ENCODE results near the gene DGKH. TPM values are rescaled to one million over a fixed set of nuclear protein-coding genes. Genes with fewer than 3 reads are reported as not detected.
"Not testable (repeated sequence)": the region's sequence is repeated elsewhere in the genome, so short reads cannot be mapped to it uniquely, and the experiment has no call there.

The DGKH gene
- total RNA-seq, 1 donor from 2014 or later: 15.9 TPM

- intact Hi-C loops (cut with micrococcal nuclease): loop anchor here (1.0 to 10.0 kb wide), 4 partner anchors 80 to 726 kb away; partner anchors contain the start of genes NAA16 and VWA8
Measured at GRCh38 chr13:42041011-42041683, 7.3 kb upstream of the DGKH start.

GRCh38 chr13:42041684-42042035, 6.8 kb upstream of the DGKH start:
- intact Hi-C loops (cut with micrococcal nuclease): loop anchor here (1.0 to 10.0 kb wide), 4 partner anchors 81 to 727 kb away; partner anchors contain the start of genes NAA16 and VWA8

GRCh38 chr13:42043676-42044075, 4.8 kb upstream of the DGKH start:
- intact Hi-C loops (cut with micrococcal nuclease): loop anchor here (5.0 to 10.0 kb wide), 2 partner anchors 376 to 729 kb away; partner anchors contain the start of gene NAA16

GRCh38 chr13:42046448-42046847, 2.0 kb upstream of the DGKH start:
- intact Hi-C loops (cut with micrococcal nuclease): loop anchor here (5.0 to 10.0 kb wide), 2 partner anchors 226 to 732 kb away; partner anchors contain the start of genes AKAP11 and NAA16

GRCh38 chr13:42047561-42048341, 697 bp upstream of the DGKH start:
- intact Hi-C loops (cut with micrococcal nuclease): loop anchor here (2.0 to 10.0 kb wide), 4 partner anchors 87 to 733 kb away; partner anchors contain the start of genes AKAP11, NAA16, RGCC and VWA8

- intact Hi-C loops (cut with micrococcal nuclease): loop anchor here (1.0 to 10.0 kb wide), 5 partner anchors 9 to 734 kb away; partner anchors contain the start of genes AKAP11, NAA16, RGCC and VWA8
Measured at GRCh38 chr13:42048684-42049453, 421 bp downstream of the DGKH start.

- intact Hi-C loops (cut with micrococcal nuclease): loop anchor here (1.0 to 10.0 kb wide), 5 partner anchors 9 to 735 kb away; partner anchors contain the start of genes AKAP11, NAA16, RGCC and VWA8
Measured at GRCh38 chr13:42049454-42049813, 986 bp downstream of the DGKH start.

GRCh38 chr13:42054798-42055499, 6.5 kb downstream of the DGKH start:
- intact Hi-C loops (cut with micrococcal nuclease): no loop called here

GRCh38 chr13:42055500-42056085, 7.1 kb downstream of the DGKH start:
- intact Hi-C loops (cut with micrococcal nuclease): no loop called here

GRCh38 chr13:42056146-42056545, 7.7 kb downstream of the DGKH start:
- intact Hi-C loops (cut with micrococcal nuclease): no loop called here

GRCh38 chr13:42056583-42056982, 8.1 kb downstream of the DGKH start:
- intact Hi-C loops (cut with micrococcal nuclease): no loop called here

GRCh38 chr13:42057918-42058530, 9.6 kb downstream of the DGKH start:
- intact Hi-C loops (cut with micrococcal nuclease): no loop called here

- intact Hi-C loops (cut with micrococcal nuclease): no loop called here
Measured at GRCh38 chr13:42061943-42062342, 13.5 kb downstream of the DGKH start.

GRCh38 chr13:42063105-42063504, 14.7 kb downstream of the DGKH start:
- intact Hi-C loops (cut with micrococcal nuclease): no loop called here

- intact Hi-C loops (cut with micrococcal nuclease): no loop called here
Measured at GRCh38 chr13:42064259-42064658, 15.8 kb downstream of the DGKH start.

- intact Hi-C loops (cut with micrococcal nuclease): no loop called here
Measured at GRCh38 chr13:42064966-42065365, 16.5 kb downstream of the DGKH start.

GRCh38 chr13:42065414-42065813, 17.0 kb downstream of the DGKH start:
- intact Hi-C loops (cut with micrococcal nuclease): no loop called here

- intact Hi-C loops (cut with micrococcal nuclease): no loop called here
Measured at GRCh38 chr13:42066542-42066941, 18.1 kb downstream of the DGKH start.

- intact Hi-C loops (cut with micrococcal nuclease): no loop called here
Measured at GRCh38 chr13:42068886-42069285, 20.4 kb downstream of the DGKH start.

GRCh38 chr13:42070599-42070998, 22.2 kb downstream of the DGKH start:
- intact Hi-C loops (cut with micrococcal nuclease): not testable (repeated sequence)
